Kidney tubule cell (primary cell): Measurements from ENCODE around the gene STRN3.
"Not testable (repeated sequence)": the region's sequence is repeated elsewhere in the genome, so short reads cannot be mapped to it uniquely, and the experiment has no call there.

Experiments used
- DNase-seq: peaks from one replicate; pipeline ENCODE4 v3.0.0-alpha.2; 2018; ENCODE audit warnings: low spot score

STRN3 gene

DNA sequence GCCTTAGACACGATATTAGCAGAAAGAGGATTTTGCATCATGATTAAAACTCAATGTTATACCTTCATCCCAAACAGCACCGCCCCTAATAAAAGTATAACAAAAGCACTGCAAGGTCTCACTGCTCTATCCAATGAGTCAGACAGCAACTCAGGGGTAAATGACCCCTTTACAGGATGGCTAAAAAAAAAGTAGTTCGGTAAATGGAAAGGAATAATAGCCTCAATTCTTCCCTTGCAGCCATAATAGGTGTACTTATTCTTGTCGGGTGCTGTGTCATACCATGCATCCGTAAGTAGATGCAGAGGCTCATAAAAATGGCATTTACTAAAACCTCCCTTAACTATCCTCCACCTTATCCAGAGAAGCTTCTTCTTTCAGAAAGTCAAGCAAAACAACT, 54.6 kb downstream of the STRN3 start:
- no peak for DNase-seq

DNA sequence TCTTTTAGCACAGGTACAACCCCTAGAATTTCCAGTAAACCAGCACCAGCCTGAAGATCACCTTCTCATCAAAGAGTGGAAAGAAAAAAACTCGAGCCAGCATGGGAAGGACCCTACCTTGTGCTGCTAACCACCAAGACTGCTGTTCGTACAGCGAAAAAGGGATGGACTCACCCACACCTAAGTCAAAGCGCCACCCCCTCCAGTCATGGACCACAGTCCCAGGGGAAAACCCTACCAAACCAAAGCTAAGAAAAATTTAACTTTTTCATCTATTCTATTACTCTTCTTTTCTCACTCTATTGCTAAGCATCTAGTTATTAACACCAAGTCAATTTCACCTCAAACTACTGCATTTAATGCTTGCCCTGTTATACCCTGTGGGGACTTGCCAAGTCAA, 56.4 kb downstream of the STRN3 start:
- DNase-seq: not testable (repeated sequence)

DNA sequence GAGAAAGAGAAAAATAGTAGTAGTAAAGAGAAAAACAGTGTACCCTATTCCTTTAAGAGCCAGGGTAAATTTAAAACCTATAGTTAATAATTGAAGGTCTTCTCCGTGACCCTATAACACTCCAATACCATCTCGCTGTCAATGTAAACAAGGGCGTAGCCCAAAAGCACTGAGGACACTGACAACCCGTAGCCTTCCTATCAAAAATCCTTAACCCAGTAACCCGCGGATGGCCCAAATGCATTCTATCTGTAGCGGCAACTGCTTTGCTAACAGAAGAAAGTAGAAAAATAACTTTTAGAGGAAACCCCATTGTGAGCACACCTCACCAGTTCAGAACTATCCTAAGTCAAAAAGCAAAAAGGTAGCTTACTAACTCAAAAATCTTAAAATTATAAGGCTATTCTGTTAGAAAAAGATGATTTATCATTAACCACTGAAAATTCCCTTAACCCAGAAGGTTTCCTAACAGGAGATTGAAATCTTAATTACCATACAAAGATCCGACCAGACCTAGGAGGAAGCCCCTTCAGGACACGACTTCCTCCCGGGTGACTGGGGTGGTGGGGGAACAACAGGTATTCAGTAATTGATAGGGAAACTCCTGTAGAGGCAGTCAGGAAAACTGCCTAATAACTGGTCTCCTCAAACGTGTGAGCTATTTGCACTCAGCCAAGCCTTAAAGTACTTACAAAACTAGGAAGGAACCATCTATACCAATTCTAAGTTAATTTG, 58.6 kb downstream of the STRN3 start:
- not testable (repeated sequence) for DNase-seq

DNA sequence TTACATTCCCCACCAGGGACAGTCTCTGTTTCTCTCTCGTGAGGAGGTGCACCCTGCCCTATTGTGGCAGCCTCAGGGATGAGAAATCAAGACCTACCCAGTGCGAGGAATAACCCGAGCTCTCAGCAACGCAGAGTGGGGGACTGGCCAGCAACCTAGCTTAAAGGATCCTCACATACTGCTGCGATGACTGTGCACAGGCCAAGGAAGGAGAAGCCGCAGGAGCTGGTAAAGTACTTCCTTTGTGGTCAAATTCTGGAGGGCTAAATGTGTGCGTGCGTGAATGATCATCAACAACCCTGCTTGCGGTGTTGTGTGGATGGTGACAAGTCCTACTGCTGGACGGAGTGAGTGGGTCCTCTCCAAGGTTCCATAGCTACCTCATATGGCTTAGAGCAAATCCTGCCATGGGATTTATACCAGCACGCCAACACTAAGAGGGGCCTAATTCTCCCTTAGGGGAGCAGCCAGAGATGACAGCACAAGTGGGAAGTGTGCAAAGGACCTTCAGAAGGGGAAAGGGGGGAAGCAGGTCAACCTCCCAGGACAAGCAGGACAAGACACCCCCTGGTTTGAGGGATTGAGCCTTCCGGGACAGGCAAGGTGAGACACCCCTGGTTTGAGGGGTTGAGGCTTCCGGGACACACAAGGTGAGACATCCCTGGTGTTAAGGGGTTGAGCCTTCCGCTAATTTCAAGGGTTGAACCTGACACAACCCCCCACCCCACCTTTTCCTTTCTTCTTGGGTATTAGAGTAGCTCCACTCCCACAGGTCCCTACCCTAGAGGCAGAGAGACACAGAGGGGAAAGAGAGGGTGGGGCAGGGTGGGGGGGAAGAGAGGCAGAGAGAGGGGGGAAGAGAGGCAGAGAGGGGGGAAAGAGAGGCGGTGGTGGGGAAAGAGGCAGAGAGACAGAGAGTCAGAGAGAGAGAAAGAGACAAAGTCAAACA, 59.5 kb downstream of the STRN3 start:
- peak; percentile 48 for DNase-seq

DNA sequence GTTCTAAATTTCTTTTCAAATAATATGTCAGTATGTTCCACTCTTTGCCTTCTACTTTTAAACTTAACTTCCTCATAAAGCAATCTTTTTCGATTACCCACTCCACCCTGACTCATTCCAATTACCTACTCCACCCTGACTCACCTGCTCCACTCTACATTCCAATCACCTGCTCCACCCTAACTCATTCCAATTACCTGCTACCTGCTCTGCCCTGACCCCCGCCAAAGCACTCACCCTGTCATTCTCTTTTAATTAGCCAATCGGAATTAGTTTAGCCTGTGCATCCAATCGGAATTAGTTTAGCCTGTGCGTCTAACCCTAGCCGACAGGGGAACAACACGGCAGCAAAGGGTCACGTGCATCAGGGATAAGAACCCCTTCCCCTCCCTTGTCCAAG, 60.3 kb downstream of the STRN3 start:
- peak; percentile 46 for DNase-seq

DNA sequence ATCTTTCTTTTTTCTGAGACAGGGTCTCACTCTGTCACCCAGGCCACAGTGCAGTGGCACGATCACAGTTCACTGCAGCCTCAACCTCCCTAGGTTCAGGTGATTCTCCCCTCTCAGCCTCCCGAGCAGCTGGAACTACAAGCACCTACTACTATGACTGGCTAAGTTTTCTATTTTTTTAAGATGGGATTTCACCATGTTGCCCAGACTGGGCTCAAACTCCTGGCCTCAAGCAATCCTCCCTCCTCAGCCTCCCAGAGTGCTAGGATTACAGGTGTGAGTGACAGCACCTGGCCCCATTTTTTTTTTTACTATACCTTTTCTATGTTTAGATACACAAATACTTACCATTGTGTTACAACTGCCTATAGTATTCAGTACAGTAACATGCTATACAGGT, 63.6 kb downstream of the STRN3 start:
- DNase-seq: not testable (repeated sequence)

DNA sequence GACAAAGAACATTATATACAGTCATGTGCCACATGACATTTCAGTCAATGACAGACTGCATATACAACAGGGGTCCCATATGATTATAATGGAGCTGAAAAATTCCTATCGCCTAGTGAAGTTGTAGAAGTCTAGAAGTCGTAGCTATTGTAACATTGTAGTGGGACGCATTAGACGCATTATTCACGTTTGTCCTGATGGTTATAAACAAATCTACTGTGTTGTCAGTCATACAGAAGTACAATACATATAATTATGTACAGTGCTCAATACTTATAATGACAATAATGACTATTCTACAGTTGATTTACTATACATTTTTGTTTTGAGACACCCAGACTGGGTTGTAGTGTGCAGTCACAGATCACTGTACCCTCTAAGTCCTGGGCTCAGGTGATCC, 64.8 kb downstream of the STRN3 start:
- no peak for DNase-seq

DNA sequence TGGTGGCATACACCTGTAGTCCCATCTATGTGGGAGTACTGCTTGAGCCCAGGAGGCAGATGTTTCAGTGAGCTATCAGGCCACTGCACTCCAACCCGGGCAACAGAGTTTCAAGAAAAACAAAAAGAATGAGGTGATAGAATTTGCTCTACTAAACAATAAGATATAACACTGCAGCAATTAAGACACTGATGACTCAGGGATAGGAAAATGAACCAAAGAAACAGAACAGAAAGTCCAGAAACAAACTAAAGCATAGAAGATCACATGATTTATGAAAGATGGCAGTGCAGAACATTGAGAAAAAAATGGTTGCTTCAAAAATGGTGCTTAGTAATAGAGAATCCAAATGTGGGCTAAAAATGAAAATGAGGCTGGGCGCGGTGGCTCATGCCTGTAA, 66.0 kb downstream of the STRN3 start:
- DNase-seq: no peak

DNA sequence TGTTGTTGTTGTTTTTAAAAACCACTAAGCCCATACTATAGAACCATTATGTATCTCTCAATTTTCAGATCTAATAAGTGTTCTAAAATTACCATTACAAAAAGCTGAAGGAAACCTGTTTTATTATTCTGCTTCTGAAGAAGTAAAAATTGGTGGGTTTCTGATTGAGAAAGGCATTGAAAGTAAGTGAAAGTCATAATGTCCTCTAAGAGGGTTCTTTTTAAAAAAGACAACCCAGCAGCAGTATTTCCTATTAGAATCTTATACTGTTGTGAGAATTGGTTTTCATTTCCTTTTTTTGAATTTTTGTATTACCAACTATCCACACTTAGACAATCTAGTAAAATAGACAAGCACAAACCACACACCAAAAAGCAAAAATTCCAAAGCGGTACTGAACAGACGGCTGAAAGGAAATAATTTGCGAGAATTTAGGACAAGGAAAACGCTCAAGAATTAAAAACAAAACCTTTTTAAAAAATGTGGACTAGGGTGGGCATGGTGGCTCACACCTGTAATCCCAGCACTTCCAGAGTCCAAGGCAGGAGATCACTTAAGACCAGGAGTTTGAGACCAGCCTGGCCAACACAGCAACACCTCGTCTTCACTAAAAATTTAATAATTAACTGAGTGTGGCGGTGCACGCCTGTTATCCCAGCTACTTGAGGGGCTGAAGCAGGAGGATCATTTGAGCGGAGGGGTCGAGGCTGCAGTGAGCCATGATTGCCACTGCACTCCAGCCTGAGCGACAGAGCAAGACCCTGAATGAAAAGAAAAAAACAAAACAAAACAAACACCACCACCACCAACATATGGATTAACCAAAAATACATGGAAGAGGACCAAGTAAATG, 67.4 kb downstream of the STRN3 start:
- no peak for DNase-seq

DNA sequence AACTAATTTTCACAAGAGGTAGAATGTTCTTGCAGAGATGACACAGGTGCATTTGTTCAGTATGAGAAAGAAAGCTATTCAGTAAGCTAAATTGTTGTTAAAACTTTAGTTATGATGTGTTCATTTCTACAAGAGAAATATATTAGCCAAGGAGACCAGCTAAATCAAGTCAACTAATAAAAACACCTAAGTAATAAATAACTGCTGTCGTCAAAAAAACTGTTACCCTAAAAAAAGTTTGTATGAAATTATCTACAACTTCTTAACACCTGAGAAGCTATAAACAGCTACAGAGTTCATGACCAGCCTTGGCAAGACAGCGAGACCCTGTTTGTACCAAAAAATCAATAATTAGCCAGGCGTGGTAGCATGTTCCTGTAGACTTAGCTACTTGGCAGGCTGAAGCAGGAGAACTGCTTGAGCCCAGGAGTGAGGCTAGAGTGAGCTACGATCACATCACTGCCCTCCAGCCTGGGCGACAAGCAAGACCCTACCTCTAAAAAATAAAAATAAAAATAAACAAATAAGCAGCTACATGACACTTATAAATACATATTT, 68.3 kb downstream of the STRN3 start:
- DNase-seq: peak; percentile 56

DNA sequence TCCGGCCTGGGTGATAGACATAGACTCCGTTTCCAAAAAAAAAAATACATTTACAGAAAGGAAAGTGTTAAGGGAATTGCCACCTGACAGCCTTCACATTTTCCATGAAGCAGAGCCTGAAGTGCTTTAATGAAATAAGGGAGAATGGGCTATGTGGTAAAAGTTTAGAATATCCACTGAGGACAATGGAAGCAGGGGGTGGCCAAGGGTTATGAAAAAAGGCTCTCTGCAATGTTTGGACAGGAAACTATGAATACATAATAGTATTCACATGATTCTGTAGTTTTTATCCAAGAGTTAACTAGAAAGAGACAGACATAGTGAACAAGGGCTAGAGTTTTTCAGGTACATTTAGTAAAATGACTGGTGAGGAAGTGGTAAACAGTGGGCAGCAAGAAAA, 76.5 kb downstream of the STRN3 start:
- no peak for DNase-seq

DNA sequence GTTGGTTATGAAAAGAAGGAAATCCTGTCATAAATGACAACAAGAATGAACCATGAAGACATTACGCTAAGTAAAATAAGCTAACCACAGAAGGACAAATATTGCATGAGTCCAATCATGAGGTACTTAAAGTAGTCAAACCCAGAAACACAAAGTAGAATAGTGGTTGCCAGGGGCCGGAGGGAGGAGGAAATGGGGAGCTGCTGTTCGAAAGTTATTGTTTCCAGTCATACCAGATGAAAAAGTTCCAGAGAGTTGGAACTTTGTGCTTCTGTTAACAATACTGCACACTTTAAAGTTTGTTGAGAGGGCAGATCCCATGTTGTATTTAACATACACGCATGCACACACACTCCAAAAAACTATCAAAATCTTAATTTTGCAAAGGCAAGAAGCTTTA, 82.5 kb downstream of the STRN3 start:
- no peak for DNase-seq

DNA sequence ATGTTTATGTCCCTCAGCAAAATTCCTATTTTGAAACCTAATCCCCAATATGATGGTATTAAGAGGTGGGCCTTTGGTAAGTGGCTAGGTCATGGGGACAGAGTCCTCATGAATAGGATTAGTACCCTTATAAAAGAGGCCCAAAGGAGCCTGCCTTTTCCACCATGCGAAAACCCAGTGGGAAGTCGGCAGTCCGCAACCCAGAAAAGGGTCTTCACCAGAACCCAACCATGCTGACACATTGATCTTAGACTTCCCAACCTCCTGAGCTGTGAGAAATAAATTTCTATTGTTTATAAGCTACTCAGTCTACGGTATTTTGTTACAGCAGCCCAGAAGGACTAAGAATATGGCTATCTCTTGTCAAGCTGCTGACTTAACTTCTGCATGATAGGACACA, 85.3 kb downstream of the STRN3 start:
- no peak for DNase-seq

DNA sequence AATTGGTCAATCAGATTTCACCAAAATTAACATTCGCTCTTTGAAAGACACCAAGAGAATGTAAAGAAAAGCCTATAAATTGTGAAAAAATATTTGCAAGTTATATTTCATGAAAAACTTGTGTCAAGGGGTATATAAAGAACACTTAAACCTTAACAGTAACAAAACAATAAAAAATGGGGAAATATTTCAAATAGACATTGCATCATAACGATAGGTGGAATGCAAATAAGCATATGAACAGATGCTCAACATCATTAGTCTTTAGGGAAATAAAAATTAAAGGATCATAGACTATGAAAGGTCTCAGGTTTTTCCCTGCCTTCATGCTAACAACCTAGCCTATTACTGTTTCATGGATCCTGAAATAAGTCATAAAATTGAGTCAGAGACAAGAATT, 87.6 kb downstream of the STRN3 start:
- no peak for DNase-seq

DNA sequence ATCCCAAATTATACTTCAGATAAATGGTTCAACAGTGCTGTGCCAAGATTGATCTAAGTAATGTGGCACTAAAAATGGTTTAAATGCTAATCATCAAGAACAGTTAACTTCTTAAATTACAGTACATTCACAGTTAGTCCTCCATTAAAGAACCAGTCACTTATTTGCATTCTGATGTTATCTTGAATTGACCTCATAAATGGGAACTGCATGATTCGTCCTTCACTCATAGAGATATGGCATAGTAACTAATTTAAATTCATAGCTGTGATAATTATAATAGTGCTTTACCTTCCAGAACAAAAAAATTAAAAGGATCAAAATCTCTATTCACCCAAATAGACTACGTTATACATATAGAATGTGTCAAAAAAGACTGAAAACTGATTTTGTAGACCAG, 90.7 kb downstream of the STRN3 start:
- no peak for DNase-seq

DNA sequence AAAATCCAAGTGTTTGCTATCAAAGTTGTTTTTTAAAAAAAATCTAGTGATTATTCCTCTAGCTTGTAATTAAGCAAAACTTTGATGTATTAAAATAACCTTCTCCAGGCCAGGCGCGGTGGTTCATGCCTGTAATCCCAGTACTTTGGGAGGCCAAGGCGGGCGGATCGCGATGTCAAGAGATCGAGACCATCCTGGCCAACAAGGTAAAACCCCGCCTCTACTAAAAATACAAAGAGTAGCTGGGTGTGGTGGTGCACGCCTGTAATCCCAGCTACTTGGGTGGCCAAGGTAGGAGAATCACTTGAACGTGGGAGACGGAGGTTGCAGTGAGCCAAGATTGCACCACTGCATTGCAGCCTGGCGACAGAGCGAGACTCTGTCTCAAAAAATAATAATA, 92.2 kb downstream of the STRN3 start:
- DNase-seq: not testable (repeated sequence)

DNA sequence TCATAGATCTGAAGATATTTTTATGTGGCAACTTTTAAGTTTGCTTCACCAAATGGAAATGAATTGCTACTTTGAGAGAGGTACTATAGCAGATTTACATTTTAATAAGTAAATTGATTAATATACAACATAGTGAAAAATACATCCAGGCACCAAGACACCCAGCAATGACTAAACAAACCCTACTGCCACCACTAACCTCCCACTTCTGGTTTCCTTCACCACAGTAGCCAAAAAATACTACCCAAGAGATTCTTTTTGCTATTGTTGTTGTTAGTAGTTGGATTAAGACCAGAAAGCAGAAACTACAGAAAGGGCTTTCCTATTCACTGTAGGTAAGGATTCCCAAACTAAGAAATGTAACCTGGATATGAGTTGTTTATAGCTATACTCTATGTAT, 97.7 kb downstream of the STRN3 start:
- no peak for DNase-seq

DNA sequence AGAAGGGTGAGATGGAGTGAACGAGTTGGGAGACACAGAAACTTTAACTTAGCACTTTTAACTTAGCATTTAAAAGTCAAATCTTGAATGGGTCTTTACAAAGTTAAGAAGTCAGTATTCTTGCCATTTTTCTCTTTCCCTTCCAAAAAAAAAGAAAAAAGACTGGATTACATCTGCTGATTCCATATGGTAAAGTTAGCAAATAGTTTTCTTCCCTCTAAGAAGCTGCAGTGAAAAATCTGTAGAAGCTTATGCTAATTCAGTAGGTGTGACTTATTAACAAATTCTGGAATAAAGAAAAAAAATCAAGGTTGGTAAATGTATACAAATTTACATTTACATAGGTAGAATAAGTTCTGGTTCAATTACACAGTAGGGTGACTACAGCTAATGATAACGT, 100.9 kb downstream of the STRN3 start:
- no peak for DNase-seq

DNA sequence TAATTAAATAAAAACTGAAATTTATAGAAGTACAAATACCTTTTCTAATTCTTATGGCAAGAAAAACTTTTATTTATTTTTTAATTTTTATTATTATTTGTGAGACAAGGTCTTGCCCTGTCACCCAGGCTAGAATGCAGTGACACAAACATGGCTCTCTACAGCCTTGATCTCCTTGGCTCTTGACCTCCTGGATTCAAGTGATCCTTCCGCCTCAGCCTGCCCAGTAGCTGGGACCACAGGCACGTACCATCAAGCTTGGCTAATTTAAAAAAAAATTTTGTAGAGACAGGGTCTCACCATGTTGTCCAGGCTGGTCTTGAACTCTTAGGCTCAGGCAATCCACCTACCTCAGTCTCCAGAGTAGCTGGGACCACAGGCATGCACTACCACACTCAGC, 104.4 kb downstream of the STRN3 start:
- no peak for DNase-seq

DNA sequence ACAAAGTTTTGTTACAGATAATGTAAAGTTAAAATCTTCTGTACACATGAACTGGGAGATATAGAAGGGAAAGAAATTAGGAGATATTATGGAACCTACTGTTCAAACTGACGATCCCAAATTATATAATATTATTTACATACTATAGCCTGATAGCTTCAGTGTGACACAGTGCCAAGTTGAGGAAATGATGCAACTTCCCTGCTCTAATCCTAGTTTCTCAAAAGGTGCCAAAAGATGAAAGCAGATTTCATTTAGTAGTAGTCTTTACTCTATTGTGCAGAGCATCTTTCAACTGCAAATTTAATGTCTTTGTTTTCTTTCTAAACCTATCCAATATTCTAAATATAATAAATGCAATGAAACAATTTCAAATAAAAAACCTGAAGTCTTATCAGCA, 104.9 kb downstream of the STRN3 start:
- no peak for DNase-seq

DNA sequence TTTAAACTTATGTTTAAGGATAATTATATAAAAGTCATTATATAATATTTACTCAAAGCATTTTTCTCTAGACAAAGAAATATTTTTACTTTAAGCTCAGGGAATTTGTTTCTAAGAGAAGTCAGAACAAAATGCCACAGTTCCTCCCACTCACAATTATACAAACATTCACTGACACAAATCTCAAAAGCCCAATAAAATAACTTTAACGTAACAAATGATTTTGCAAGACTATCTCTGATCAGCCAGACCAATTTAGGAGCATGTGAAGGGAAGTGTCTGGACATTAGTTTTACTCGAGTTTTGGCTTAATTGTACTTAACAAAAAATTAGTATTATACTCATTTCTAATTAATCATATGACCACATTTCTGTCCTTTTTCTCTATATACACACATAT, 110.6 kb downstream of the STRN3 start:
- DNase-seq: no peak

DNA sequence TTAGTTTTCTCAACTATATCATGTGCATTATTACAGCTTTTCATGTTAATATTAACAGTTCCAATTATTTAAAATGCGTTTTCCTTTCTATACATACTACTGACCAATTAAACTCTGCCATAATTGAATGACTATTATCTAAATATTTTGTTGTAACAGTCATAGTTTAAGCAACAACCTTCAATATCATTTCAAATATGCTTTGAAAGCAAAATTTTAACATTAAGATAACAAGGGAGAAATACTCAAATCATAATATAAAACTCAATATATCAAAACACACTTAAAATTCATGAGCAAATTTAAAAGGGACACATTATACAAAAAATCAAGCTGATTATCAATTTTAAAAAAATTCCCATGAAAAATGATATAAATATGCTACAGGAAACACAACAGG, 111.4 kb downstream of the STRN3 start:
- DNase-seq: no peak
